Testis (tissue), 2 donors: ENCODE results near the gene CACNA1D.

Source experiments
- CTCF ChIP-seq, 3 experiments: fragments of 450-650 bp in 2 of 3; fragments of 200-600 bp in 1 of 3; sonication (generic) in 1 of 3; IDR thresholded peaks; one replicate each; pipeline ENCODE4 v1.5.1; 2016 to 2019; ENCODE audit warnings: antibody characterized with exemption in 3 of 3, mild to moderate bottlenecking in 2 of 3, moderate library complexity in 1 of 3
- POLR2A ChIP-seq: fragments of 450-650 bp; IDR thresholded peaks from one replicate; pipeline ENCODE4 v1.6.1; 2017; ENCODE audit warnings: antibody characterized with exemption, mild to moderate bottlenecking, moderate library complexity

DNA sequence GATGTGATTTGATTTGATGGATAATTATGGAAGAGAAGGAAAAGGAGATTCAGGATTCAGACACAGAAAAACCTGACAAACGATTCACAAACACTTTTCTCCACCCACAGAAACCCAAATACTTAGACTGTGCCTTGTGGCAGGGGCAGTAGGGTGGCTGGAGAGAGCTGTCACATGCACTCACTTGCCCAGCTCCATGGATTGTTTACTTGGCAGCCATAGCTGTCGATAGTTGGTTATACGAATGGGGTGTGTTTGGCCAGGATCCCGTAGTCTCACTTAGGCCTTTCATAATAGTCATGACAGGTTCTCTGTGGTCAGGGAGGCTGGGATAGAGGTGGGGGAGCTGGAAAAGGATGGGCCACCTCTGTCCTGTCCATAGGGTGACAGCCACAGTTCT is 76.9 kb downstream of the CACNA1D start:
- no peak for TF ChIP-seq CTCF (IDR thresholded peaks at IDR 0.05)
- no peak for TF ChIP-seq POLR2A
